ENCODE measurements around the gene MAPK9.
"Not testable (repeated sequence)": the region's sequence is repeated elsewhere in the genome, so short reads cannot be mapped to it uniquely, and the experiment has no call there.

MAPK9 gene

DNA sequence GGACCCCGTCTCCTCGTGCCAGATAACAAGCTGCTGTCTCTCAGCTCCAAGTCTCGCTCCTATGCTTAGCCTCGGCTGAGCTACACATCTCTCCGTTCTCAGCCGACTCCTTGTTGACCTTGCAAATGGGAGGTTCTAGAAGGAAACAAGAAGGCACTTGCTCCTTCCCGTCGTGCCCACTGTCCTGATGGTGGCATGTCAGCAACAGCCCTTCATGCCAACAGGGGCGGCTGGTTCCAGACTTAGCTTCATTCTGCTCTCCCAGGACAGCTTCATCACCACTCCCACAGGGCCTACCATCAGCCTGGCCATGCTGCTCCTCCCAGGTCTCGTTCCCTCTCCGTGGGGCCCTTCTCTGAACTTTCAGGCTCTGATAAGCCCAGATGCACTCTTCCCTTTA, 69.8 kb downstream of the MAPK9 start:
- no peak for DNase-seq

DNA sequence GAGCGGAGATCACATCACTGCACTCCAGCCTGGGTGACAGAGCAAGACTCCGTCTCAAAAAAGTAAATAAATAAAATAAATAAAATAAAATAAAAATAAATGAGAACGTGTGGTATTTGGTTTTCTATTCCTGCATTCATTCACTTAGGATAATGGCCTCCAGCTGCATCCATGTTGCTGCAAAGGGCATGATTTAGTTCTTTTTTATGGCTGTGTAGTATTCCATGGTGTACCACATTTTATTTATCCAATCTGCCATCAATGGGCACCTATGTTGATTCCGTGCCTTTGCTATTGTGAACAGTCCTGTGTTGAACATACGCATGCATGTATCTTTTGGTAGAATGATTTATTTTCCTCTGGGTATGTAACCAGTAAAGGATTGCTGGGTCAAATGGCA, 74.1 kb downstream of the MAPK9 start:
- DNase-seq: no peak

DNA sequence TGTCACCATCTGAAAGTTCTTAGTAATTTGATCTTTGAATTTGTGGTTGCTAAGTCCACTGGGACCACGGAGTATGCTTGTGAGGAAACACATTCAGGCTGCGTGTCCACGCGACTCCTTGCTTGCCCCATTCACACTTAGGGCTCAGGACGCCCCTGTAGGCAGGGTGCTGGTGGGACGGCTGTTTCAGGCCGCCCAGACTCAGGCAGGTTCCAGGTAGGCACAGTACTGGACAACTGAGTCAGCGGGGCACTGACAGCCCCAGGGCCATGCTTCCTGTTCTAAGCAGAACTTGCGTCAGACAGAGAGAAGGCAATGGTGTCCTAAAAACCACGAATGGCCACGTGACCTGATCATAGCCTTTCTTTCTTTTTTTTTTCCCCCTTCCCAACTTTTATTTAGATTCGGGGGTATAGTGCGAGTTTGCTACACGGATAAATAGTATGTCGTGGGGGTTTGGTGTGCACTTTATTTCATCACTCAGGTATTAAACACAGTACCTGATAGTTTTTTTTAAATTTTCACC, 75.2 kb downstream of the MAPK9 start:
- DNase-seq: no peak

DNA sequence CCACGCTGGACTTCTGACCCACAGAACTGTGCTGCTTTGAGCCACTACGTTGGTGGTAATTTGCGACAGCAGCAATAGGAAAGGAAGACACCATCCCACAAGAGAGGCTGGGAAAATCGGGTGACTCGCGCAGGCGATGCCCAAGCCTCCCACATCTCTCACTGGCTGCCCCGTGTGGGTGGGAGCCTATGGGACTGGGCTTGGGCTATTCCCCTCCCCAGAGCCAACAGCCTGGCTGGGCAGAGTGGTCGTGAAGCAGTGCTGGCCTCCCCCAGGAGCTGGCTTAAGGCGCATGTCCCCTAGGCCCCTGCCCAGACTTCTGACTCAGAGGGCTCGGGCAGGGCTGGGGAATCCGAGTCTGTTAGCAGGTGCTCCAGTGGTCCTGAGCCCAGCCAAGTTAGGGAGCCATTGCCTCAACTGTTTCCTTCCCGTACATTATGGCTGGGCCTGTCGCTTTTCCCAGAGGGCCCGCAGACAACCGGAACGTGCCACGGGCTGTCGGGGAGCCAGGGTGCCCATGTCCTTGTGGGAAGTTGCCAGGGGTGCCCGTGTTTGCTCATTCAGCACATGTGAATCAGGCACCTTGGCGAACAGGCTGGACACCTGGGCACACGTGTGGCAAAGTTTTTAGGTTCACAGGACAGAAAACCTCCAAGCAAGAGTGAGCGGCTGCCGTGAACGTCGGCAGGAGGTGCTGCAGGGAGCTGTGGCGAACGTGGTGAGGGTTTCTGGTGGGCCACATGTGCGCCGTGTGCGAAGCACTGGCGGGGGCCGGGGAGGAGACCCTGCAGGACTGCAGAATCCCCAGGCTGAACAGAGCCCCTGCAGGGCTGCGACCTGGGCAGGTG, 75.9 kb downstream of the MAPK9 start:
- no peak for DNase-seq

DNA sequence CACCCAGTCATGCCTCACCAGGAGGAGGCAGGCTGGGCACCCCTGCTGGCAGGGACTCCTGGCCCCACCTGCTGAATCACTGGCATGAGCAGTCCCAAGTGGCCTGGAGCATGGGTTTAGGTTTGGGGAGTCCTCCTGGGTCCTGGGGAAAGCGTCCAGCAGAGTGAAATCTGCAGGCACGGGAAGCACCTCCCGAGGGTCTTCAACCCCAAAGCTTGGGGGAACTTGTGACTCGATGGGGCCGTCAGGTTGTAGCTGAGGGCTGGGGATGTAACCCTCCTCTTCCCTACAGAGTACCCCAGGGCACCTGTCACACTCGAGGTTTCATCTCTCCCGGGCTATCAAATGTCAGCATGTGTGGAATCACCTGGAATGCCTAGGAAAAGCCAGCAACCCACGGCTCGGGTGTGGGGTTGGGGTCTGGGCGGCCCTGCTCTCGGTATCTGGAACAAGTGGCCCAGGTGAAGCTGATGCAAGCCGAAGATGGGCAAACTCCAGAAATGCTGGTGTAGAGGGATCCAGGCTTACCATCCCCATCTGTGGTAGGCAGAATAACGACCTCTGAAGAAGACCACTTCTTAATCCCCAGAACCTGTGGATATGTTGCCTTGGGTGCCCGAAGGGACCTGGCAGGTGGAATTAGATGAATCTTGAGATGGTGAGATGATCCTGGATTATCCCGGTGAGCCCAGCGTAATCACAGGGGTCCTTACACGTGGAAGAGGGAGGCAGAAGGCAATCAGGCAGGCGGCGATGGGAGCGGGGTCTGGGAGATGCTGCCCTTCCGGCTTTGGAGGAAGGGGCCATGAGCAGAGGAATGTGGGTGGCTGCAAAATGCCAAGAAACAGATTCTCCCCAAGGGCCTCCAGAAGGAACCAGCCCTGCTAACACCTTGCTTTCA, 76.8 kb downstream of the MAPK9 start:
- DNase-seq: no peak

DNA sequence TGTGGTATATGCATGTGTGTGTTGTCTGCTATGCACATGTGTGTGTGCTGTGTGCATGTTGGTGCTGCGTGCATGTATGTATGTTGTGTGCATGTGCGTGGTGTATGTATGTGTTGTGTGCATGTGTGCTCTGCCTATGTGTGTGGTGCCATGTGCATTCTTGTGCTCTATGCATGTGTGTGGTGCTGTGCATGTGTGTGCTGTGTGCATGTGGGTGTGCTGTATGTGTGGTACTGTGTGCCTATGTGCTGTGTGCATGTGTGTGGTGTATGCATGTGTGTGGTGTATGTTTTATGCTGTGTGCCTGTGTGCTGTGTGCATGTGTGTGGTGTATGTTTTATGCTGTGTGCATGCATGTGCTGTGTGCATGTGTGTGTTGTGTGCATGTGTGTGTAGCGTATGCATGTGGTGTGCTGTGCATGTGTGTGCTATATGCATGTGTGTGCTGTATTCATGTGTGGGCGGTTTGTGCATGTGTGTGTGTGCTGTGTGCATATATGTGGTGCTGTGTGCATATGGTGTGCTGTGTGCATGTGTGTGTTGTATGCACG, 78.2 kb downstream of the MAPK9 start:
- DNase-seq: no peak

DNA sequence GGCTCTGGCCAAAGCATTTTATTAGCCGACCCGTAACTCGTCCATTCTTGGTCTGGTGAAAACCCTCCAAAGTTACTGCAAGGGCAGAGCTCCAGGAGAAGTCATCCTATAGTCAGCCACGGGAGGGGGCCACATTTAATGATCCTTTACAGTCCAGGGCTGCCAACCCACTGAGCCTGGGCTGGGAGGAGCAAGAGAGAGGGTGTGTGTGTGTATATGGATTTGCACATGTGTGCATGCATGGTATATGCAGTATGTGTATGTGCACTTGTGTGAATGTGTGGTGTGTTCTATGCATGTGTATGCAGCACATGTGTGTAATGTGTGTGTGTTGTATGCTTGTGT, 78.7 kb downstream of the MAPK9 start:
- no peak for DNase-seq

DNA sequence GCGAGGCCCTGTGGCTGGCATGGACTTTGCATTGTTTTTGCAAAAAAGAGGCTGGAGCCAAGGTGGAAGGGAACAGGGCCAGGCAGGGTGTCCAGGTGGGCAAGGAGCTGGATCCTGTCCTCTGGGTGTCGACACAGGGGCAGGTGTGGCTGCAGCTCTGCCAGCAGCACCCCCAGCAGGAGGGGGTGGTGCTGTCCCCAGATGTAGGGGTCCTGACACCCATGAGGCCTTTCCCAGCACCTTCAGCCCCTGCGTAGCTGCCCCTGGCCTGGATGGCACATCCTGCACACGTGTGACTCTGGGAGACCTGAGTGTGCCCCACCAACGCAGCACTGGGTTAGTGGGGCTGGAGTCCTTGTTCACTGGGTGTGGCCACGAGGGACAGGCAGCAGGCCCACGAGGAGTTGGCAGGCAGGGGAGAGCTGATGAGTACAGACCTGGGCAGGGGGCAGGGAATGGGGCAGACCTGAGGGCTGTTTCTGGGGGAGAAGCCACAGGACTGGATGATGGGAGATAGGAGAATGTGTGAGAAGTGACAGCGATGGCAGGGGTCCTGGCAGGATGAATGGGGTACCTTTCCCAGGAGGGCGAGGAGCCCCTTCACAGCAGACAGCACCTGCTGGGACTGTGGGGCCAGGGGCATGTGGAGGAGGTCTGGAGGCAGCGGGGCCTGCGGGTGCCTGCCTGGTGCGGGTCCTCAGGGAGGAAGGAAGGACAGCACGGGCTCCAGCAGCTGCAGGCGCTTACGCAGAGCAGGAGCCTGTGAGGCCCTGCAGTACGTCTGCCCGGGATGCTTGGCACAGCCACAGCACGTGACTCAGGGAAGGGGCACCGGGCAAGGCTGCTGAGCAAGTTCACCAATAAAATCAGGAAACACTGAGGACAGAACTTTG, 79.3 kb downstream of the MAPK9 start:
- DNase-seq: no peak

DNA sequence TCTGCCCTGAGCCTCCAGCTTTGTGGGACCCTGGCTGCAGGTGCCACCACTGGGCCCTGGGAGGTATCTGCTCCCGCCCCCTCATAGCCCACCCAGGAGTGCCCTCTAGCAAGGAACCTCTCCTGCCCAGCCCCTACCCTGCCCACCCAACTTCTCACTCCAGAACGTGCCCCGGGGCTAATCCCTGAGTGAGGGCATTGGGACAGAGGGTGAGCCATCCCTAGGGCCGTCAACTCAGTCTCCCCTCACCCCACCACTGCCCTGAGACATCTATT, 80.2 kb downstream of the MAPK9 start:
- DNase-seq: no peak

DNA sequence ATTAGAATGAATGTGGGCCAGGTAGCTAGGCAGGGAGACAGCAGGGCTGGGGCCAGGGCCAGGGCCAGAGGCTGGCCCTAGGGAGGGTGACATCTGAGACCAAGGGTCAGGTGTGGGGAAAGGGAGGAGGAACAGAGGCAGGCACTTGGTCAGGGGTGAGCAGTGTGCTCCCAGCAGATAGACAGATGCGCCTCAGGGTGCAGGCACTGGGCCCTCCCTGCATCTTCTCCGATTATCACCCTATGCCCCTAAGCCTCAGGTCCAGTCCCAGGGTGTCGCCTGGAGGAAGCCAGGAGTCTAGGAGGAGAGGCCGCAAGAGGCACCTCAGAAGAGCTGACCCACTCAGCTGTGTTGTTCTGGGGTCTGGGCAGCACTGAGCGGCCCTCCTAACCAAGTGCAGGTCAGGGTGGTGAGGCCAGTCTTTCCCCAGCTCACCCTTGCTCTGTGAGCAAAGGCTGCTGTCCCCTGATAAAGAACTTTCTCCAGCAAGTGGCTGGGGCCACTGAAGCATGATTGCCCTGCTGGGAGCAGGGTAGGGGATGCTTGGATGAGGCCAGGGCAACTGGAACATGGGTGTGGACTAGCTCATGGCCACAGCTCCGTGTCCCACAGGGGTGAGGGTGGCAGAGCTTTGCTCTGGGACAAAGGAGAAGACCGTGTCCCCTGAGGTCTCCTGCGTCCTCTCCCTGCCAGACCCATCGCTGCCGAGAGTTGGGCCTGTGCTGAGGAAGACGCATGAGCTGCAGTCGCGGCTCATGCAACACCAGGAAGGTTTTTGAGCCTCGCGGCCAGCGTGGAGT, 80.7 kb downstream of the MAPK9 start:
- no peak for DNase-seq

DNA sequence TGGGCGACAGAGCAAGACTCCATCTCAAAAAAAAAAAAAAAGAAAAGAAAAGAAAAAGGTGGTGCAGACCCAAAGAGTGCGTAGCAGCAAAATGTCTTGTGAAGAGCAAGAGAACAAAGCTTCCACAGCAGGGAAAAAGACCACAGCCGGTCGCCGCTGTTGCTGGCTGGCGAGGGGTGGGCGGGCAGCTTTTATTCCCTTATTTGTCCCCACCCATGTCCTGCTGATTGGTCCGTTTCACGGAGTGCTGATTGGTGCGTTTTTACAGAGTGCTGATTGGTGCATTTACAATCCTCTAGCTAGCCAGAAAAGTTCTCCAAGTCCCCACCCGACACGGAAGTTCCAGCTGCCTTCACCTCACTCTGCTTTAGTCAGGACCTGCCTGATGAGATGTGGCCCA, 81.8 kb downstream of the MAPK9 start:
- not testable (repeated sequence) for DNase-seq

DNA sequence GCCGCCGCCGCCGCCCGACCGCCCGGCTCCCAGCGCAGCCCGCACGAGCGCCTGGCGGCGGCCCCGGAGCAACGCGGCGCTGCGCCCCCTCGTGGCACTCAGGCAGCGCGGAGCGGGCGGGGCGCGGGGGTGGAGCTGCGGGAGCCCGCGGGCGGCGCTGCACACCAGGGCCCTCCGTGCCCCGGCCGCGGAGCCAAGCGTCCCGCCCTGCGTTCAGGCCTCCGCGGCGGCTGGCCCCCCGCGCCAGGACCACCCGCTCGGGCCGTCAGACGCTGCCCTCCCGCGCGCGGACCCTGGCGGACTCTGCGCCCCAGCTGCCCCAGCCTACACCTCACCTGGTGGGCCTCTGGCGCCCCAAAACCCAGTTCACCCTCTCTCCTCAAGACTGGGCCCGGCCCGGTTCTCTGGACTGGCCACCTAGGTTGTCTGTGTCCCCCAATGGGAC, 82.7 kb downstream of the MAPK9 start, which contains the start of gene RASGEF1C:
Gene RASGEF1C (minus strand): TSS at position 75 of the 445 bp plus-strand sequence. CDS start 71,159 bp downstream, outside the sequence.
- no peak for DNase-seq

DNA sequence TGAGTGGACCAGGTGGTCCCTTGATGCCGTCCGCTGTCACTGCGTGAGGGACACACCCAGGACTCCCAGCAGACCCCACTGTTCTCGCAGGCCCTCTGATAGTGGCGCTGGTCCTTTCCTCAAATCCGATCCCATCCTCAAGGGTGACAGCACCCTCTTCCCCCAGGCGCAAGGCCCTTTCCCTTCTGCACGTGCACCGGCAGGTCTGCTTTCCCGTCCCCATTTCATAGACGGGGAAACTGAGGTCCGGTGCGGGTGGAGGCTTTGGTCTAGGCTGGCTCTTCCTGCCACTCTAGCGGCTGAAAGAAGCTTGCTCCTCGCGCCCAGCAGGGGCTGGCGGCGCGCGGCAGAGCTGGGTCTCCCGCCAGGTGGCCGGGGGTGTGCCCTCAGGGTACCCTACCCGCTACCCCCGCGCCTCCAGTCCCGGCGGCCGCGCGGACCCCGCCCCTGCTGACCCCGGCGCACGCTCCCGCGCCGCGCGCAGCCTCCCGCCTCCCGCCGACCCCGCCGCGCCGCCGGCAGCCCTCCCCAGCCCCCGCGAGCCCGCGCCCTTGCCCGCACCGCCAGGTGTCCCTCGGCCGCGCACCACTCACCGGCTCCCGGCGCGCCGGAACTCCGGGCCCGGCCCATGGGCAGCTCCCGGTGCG, 83.3 kb downstream of the MAPK9 start:
- no peak for DNase-seq

DNA sequence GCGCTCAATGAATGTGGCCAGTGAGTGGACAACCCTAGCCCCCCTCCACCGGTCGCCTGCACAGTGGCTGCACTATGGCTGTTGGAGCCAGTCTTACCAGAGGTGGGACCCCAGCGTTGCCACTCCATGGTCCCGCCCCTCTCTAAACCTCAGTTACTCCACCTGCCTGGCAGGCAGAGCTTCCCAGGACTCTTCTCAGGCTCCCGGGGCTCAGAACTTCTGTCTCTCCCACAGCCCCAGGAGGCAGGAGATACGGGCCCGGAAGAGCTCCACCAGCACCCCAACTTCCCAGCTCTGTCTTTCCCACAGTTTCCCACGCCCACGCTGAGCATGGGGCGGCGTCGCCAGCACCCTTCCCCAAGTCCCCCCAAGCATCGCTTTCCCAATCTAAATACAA, 83.8 kb downstream of the MAPK9 start:
- no peak for DNase-seq

DNA sequence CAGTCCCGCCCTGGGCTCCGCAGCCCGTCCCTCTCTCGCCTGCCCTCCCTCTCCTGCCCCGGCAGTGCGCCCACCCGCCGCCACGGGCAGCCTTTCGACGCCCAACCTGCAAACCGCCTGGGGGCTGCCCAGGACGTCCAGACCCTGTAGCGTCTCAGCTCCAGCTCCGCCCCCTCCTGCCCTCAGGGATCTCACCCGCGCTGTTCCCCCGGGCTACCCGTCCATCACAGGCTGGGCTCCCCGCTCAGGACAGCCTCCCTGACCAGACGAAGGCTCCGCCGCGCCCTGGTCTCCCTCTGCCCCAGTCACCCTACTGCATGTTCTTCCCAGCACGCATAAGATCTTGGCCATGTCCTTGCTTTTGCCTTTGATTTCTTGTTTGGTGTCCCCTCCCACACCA, 84.3 kb downstream of the MAPK9 start:
- no peak for DNase-seq

DNA sequence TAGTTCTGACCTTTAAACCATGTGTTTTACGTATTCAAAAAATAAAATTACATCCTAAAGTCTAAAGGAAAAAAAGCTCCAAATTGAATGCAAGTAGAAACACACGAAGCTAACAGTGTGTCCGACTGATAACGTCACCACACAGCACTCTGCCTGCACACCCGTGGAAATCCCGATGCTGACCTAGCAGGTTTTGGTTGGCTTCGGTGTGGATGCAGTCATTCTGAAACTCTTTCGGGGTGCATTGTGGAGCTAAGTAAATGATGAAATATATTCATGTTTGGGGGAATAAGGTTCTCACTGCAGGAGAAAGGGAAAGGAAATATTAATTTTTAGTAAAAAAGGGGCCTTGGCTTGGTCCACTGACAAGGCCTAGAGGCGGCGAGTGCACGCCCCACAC, 84.9 kb downstream of the MAPK9 start:
- no peak for DNase-seq

DNA sequence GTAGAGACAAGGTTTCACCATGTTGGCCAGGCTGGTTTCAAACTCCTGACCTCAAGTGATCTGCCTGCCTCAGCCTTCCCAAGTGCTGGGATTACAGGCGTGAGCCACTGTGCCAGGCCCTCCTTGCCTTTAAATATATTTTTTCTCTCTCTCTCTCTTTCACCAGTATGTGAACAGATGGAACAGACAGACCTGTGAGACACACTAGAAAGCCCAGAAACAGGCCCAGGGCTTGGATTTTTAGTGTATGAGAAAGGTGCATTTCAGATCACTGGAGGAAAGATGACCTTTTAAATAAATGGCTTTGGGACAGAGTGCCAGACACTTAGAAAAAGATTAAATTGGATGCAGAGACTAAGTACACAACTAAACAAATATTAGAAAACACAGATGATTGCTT, 86.0 kb downstream of the MAPK9 start:
- DNase-seq: no peak

DNA sequence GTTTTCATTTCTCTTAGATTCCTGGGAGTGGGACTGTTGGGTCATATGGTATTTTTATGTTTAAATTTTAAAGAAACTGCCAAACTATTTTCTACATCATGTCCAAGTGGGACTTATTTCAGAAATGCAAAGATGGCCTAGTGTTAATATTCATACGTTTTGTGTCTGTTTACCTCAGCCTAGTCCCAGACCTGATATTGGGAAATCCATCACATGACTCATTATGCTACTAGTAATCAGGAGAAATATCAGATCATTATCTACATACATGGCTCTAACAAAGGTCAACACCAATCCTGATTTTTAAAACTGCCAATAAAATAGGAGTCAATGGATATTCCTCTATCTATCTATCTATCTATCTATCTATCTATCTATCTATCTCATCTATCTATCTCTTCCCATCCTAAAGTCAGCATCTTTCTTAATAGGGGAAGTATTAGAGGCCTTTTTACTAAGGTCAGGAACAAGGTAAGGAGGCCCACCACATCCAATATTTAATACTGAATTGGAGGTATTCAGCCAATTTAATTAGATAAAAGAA, 87.5 kb downstream of the MAPK9 start:
- DNase-seq: no peak

DNA sequence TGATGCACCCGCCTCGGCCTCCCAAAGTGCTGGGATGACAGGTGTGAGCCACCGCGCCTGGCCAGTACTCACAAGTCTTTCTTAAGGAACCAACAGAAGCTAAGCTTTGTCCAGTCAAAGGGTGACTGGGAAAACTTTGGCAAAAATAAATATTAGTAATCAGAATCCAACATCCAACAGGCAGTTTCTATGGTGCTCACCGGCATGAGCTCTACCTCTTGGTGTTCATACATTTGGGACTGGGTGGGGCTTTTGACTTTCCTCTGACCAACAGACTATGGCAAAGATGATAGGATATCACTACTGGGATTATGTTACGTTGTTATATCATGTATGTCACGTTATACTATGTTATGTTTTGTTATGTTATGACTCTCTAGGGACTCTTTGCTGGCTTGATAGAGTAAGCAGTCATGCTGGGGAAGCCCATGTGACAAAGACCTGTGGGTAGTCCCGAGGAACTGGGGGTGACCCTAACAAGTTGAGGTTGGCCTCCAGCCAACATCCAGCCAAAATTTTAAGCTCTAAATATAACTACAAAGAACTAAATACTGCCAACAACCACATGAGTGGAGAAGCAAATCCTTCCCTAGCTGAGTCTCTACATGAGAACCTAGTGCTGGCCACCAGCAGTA, 88.8 kb downstream of the MAPK9 start:
- no peak for DNase-seq

All from NCI-H748 treated with DMSO at 0.1 percent for 48 hours (cell line).